ENCODE data around the gene FBLN2. TPM values are rescaled to one million over a fixed set of nuclear protein-coding genes. Genes with fewer than 3 reads are reported as not detected.

FBLN2 gene
- polyA plus RNA-seq, 1 donor (not counting 4 experiments of a cell fraction or from before 2014, with no cell fraction given), result 0.72 TPM

DNA sequence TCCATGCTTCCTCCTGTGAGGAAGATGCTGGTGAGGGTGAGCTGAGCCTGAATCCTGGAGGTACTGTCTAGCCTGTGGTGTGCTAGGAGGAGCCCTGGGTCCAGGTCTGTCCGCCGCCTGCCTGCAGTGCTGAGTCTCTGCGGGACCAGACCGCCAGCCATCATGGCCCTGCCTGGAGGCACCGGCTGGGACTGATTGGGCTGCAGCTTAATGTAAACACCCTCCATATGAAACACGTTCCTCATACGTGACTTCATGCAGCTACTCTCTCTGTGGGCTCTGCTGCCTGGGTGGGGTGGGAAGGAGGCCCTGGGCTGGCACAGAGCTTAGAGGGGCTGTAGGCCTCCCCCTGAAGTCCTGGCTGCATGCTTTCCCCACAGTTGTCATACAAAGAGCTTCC is 67.4 kb downstream of the FBLN2 start:
- Histone ChIP-seq H2AFZ (ENCODE audit: control insufficient read depth, low read length) (no peak overlapping the region), H3K79me2 (ENCODE audit: control insufficient read depth, insufficient read depth, low read length) (no peaks in the 10 kb centered on the region), H4K20me1 (ENCODE audit: control insufficient read depth, extremely low read depth, insufficient read depth, low read length) (no peaks in the 10 kb centered on the region), H3K9me3 (ENCODE audit: control insufficient read depth, low read depth, low read length) (no peaks in the 10 kb centered on the region), H3K4me2 (ENCODE audit: control insufficient read depth, extremely low read depth, insufficient read depth, low read depth, low read length) (no peak overlapping the region), H3K36me3 (ENCODE audit: control insufficient read depth in 2 of 2, extremely low read depth in 1 of 2, insufficient read depth in 2 of 2, low read length in 2 of 2) (no peaks in the 10 kb centered on the region), H3K27ac (ENCODE audit: control insufficient read depth, insufficient read depth, low read length) (no peak overlapping the region), H3K4me1 (ENCODE audit: control insufficient read depth, extremely low read depth, insufficient read depth, low read length) (no peaks in the 10 kb centered on the region), H3K9me1 (ENCODE audit: control insufficient read depth, extremely low read depth, insufficient read depth, low read length) (no peaks in the 10 kb centered on the region), H3K4me3 (ENCODE audit: control insufficient read depth in 2 of 3, extremely low read depth in 1 of 3, insufficient read depth in 2 of 3, low read depth in 1 of 3, low read length in 3 of 3) (no peak overlapping the region), H3K9ac (ENCODE audit: control insufficient read depth, extremely low read depth, insufficient read depth, low read length) (no peak overlapping the region), H3K27me3 (ENCODE audit: control insufficient read depth, extremely low read depth, insufficient read depth, low read length) (no peaks in the 10 kb centered on the region)
- dilution Hi-C loops (cut with MboI; ENCODE audit: extremely low pct_ligation_motif_present, low sequenced_read_pairs), result no loop called here
- FAIRE-seq, result no peak
- TF ChIP-seq EZH2 (IDR thresholded peaks at IDR 0.05; ENCODE audit: low read length), result no peak
- TF ChIP-seq, protein P1, sequence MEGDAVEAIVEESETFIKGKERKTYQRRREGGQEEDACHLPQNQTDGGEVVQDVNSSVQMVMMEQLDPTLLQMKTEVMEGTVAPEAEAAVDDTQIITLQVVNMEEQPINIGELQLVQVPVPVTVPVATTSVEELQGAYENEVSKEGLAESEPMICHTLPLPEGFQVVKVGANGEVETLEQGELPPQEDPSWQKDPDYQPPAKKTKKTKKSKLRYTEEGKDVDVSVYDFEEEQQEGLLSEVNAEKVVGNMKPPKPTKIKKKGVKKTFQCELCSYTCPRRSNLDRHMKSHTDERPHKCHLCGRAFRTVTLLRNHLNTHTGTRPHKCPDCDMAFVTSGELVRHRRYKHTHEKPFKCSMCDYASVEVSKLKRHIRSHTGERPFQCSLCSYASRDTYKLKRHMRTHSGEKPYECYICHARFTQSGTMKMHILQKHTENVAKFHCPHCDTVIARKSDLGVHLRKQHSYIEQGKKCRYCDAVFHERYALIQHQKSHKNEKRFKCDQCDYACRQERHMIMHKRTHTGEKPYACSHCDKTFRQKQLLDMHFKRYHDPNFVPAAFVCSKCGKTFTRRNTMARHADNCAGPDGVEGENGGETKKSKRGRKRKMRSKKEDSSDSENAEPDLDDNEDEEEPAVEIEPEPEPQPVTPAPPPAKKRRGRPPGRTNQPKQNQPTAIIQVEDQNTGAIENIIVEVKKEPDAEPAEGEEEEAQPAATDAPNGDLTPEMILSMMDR (optimal IDR thresholded peaks at IDR 0.05 in 1 of 3, IDR thresholded peaks at IDR 0.05 in 1 of 3, conservative IDR thresholded peaks at IDR 0.05 in 1 of 3; ENCODE audit: extremely low read depth in 1 of 3, insufficient read depth in 2 of 3, low read length in 3 of 3), result no peak
- DNase-seq (ENCODE audit: low read depth, low spot score), result no peak

DNA sequence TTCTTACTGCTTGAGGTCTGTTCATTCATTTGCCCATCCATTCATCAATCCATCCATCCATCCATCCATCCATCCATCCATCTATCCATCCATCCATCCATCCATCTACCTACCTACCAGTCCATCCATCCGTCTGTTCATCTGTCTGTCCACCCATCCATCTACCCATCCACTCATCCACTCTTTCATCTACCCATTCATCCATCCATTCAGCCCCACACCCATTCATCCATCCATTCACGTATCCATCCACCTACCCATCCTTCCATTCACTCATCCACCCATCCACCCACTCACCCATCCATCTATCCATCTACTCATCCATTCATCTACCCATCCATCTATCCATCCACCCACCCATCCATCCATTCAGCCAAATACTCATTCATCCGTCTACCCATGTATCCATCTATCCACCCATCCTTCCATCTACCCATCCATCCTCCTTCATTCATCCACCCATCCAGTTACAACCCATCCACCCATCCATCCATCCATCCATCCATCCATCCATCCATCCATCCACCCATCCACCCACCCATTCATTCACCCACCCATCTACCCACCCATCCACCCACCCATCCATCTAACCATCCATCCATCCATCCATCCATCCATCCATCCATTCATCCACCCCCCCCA is 68.3 kb downstream of the FBLN2 start:
- no peak for DNase-seq (ENCODE audit: low read depth, low spot score)
- H3K9ac ChIP-seq (ENCODE audit: control insufficient read depth, extremely low read depth, insufficient read depth, low read length), result no peak overlapping the region
- H3K9me1 ChIP-seq (ENCODE audit: control insufficient read depth, extremely low read depth, insufficient read depth, low read length), result no peaks in the 10 kb centered on the region
- no peaks in the 10 kb centered on the region for H3K27me3 ChIP-seq (ENCODE audit: control insufficient read depth, extremely low read depth, insufficient read depth, low read length)
- peaks cover 2% of the 10 kb centered on the region for H3K4me1 ChIP-seq (ENCODE audit: control insufficient read depth, extremely low read depth, insufficient read depth, low read length)
- TF ChIP-seq, protein P1 (optimal IDR thresholded peaks at IDR 0.05 in 1 of 3, IDR thresholded peaks at IDR 0.05 in 1 of 3, conservative IDR thresholded peaks at IDR 0.05 in 1 of 3; ENCODE audit: extremely low read depth in 1 of 3, insufficient read depth in 2 of 3, low read length in 3 of 3), result no peak
- no peak for TF ChIP-seq EZH2 (IDR thresholded peaks at IDR 0.05; ENCODE audit: low read length)
- H4K20me1 ChIP-seq (ENCODE audit: control insufficient read depth, extremely low read depth, insufficient read depth, low read length), result no peaks in the 10 kb centered on the region
- H3K9me3 ChIP-seq (ENCODE audit: control insufficient read depth, low read depth, low read length), result no peaks in the 10 kb centered on the region
- H3K4me2 ChIP-seq (ENCODE audit: control insufficient read depth, extremely low read depth, insufficient read depth, low read depth, low read length), result no peak overlapping the region
- H3K4me3 ChIP-seq (ENCODE audit: control insufficient read depth in 2 of 3, extremely low read depth in 1 of 3, insufficient read depth in 2 of 3, low read depth in 1 of 3, low read length in 3 of 3), result no peak overlapping the region
- dilution Hi-C loops (cut with MboI; ENCODE audit: extremely low pct_ligation_motif_present, low sequenced_read_pairs), result no loop called here
- FAIRE-seq, result no peak
- H3K79me2 ChIP-seq (ENCODE audit: control insufficient read depth, insufficient read depth, low read length), result no peaks in the 10 kb centered on the region
- H3K27ac ChIP-seq (ENCODE audit: control insufficient read depth, insufficient read depth, low read length), result no peak overlapping the region
- no peak overlapping the region for H2AFZ ChIP-seq (ENCODE audit: control insufficient read depth, low read length)
- H3K36me3 ChIP-seq (ENCODE audit: control insufficient read depth in 2 of 2, extremely low read depth in 1 of 2, insufficient read depth in 2 of 2, low read length in 2 of 2), result no peaks in the 10 kb centered on the region

Data from keratinocyte (primary cell).